Neural progenitor cell (in vitro differentiated cells): Measurements from ENCODE around the gene LRRD1.
"Not testable (repeated sequence)": the region's sequence is repeated elsewhere in the genome, so short reads cannot be mapped to it uniquely, and the experiment has no call there.

ENCODE experiments used
- CTCF ChIP-seq: fragments of 200-600 bp; sonication (generic); IDR thresholded peaks from 2 replicates; pipeline ENCODE4 v1.5.1; 2017; ENCODE audit warnings: antibody characterized with exemption, mild to moderate bottlenecking
- EZH2 ChIP-seq: fragments of 200-600 bp; sonication (generic); IDR thresholded peaks from 2 replicates; pipeline ENCODE4 v1.6.1; 2017; ENCODE audit warnings: antibody characterized with exemption, mild to moderate bottlenecking, moderate library complexity
- EZH2phosphoT487 ChIP-seq: fragments of 200-600 bp; sonication (generic); IDR thresholded peaks from 2 replicates; pipeline ENCODE4 v1.6.1; 2017; ENCODE audit warnings: antibody characterized with exemption

GRCh38 chr7:92189246-92189645 lies 10.3 kb upstream of the LRRD1 start:
- not testable (repeated sequence) for TF ChIP-seq CTCF, EZH2phosphoT487, EZH2
